Measurements from ENCODE around the gene FHOD3.

FHOD3 gene

DNA sequence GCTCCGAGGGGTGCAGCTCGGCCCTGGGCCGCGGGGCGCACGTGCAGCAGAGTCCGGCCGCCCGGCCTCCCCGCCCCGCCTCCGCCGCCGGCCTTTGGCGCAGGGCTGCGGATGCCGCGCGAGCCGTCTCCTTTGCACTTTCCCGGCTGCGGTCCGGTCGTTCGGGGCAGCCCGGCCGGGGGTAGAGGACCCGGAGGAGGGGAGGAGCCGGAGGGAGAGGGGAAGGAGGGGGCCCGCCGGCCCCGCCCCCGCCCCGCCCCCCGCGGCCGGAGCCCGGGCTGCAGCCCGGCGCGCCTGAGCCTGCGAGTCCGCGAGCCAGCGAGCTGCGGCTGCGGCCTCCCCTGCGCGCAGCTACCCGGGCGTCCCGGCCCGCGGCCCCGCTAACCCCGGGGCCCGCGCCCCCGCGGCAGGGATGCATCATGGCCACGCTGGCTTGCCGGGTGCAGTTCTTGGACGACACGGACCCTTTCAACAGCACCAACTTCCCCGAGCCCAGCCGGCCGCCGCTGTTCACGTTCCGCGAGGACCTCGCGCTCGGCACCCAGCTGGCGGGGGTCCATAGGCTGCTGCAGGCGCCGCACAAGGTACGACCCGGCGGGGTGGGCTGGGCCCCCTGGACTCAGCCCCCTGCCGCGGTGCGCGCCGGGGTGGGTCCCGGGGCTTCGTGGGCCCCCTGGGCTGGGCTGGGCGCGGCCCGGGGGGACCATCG is at the start of gene FHOD3:
FHOD3 (plus strand) TSS at position 297 of the 709 bp plus-strand sequence; CDS start at position 420, 123 bp downstream.
- DNase-seq (ENCODE audit: low read depth in 2 of 2), result no peak

DNA sequence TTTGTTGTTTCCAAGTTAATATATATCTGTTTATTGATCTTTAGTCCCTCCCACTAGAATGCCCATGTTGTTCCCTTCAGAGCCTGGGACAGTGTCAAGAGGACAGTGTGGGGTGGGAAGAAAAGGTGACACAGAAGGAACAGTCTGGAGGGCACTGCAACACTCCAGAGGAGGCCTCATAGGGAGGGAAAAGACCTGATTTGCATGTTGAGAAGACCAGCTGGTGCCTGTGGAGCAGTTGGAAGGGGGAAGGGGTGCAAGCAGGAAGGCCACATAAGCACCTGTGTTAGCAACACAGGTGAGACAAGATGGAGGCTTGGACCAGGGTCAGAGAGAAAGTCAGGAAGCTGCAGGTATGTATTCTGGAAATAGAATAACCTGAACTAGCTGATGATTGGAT is 48.1 kb upstream of the FHOD3 start:
- no peak for DNase-seq (ENCODE audit: low read depth in 2 of 2)

- DNase-seq (ENCODE audit: low read depth in 2 of 2), result no peak
Observed at GRCh38 chr18:36250827-36251226, 46.7 kb upstream of the FHOD3 start.

DNA sequence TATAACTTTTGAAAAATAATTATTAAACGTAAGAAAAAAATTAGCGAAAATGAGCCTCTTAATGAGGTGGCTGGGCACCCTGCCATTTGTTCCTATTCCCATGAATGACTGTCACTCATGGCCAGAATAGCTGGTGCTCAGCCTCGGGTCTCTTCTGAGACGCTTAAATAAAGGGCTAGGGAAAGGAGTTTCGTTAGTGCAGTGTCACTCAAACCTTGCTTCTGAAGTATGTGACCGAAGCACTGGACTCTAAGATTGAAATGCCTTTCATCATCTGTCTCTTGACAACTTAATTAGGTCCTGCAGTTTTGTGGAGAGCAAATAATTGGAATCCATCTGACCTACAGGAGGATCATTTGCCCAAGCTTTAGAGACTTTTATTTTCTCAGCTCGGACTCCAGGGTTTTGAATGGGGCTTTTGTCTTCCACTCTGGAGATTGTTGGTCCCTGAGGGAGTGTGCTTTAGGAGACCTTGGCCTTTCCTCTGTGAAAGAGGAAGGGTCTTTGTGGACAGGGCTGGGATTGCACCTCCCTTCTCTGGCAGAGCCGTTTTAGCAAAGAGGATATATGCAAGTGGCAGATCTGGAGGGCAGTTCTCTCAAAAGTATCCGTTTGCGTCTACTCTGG is 42.3 kb upstream of the FHOD3 start:
- DNase-seq (ENCODE audit: low read depth in 2 of 2), result no peak

GRCh38 chr18:36256094-36256493 is 41.4 kb upstream of the FHOD3 start:
- DNase-seq (ENCODE audit: low read depth in 2 of 2), result no peak

- no peak for DNase-seq (ENCODE audit: low read depth in 2 of 2)
Observed at GRCh38 chr18:36262971-36263370, 34.5 kb upstream of the FHOD3 start.

- DNase-seq (ENCODE audit: low read depth in 2 of 2), result no peak
Observed at GRCh38 chr18:36264283-36264682, 33.2 kb upstream of the FHOD3 start.

GRCh38 chr18:36265015-36265414 is 32.5 kb upstream of the FHOD3 start:
- DNase-seq (ENCODE audit: low read depth in 2 of 2), result no peak

- no peak for DNase-seq (ENCODE audit: low read depth in 2 of 2)
Observed at GRCh38 chr18:36269157-36269556, 28.4 kb upstream of the FHOD3 start.

- no peak for DNase-seq (ENCODE audit: low read depth in 2 of 2)
Observed at GRCh38 chr18:36271153-36271552, 26.4 kb upstream of the FHOD3 start.

- DNase-seq (ENCODE audit: low read depth in 2 of 2), result no peak
Observed at GRCh38 chr18:36273347-36273746, 24.2 kb upstream of the FHOD3 start.

DNA sequence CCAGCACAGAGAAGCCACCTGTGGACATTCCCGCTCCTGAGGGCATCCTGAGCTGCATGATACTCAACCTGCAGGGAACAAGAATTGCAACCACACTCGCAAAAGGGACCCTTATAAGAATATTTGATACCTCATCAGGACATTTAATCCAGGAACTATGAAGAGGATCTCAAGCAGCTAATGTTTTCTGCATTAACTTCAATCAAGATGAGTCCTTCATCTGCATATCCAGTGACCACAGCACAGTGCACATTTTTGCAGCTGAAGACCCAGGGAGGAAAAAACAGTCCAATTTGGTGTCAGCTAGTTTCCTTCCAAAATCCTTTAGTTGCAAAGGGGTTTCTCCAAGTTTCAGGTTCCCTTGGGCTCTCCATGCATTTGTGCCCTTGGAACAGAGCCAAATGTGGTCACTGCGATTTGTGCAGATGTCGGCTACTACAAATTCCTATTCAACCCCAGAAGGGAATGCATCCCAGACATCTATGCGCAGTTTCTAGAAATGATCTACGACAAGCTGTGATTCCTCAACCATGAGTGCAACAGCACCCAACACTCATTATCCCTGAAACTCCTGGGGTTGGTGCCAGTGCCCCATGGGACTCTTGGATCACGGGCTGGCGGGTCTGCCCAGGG is 23.3 kb upstream of the FHOD3 start:
- DNase-seq (ENCODE audit: low read depth in 2 of 2), result no peak

- no peak for DNase-seq (ENCODE audit: low read depth in 2 of 2)
Observed at GRCh38 chr18:36275561-36275960, 22.0 kb upstream of the FHOD3 start.

DNA sequence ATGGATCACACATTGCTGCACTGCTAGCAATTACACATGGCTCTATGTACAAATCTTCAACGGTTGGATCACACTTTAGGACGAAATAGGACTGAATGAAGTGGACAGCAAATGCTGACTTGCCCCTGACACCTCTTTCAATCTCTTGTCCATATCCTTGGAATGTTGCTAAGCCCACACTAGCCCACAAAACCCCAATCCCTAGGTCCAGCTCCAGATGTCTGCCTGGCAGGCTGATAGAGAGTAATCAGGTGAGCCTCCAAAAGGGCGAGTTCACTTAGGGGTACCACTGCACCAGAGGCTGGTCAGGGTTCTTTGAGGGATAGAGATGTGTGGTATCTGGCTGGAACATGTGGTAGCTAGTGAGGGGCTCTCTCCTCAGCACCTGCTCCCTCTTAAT is 18.5 kb upstream of the FHOD3 start:
- no peak for DNase-seq (ENCODE audit: low read depth in 2 of 2)

DNA sequence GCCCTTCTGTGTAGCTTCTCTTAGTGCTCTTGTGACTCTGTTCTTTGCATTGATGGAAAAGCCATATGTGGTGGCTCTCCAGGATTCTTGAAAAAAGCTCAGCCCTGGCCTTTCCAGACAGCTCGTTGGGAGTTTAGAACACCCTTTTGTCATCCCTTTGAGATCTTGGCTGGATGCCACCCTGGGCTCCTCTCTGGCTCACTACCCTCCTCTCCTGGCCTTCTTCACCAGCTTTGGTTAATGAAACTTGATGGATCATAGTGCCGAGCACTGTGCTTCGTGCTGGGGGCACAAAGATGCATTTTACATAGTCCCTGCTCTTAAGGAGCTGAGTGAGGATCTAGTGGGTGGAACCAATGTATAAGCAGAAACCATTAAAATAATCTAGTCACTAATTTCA is 15.6 kb upstream of the FHOD3 start:
- DNase-seq (ENCODE audit: low read depth in 2 of 2), result no peak

- no peak for DNase-seq (ENCODE audit: low read depth in 2 of 2)
Observed at GRCh38 chr18:36283448-36283847, 14.1 kb upstream of the FHOD3 start.

GRCh38 chr18:36284268-36284667 is 13.2 kb upstream of the FHOD3 start:
- DNase-seq (ENCODE audit: low read depth in 2 of 2), result no peak

DNA sequence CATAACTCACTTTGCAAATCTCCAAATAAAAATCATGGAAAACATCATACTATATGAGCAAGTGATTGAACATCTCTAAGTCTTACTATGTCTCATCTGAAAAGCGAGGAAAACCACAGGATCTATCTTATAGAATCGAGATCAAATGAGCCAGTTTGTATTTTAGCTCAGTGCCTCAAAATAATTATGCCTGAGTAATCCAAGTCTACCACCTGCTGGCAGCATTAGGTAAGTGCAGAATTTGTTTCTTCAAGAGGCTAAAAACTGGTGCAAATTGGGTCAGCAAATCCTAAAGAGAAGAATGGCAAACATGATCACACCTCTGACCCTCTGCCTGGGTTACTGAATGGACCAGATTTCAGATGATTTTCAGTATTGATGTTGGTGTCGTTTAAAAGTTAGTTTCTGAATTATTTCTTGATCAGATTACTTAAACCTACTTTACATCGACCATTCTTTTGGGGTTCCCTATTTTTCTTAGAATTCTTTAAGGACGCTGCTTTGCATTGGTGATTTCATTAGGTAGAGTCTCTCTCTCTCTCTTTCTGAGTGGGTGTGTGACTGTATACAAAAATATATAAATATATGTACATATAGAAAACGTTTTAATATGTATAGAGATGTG is 12.7 kb upstream of the FHOD3 start:
- DNase-seq (ENCODE audit: low read depth in 2 of 2), result no peak

DNA sequence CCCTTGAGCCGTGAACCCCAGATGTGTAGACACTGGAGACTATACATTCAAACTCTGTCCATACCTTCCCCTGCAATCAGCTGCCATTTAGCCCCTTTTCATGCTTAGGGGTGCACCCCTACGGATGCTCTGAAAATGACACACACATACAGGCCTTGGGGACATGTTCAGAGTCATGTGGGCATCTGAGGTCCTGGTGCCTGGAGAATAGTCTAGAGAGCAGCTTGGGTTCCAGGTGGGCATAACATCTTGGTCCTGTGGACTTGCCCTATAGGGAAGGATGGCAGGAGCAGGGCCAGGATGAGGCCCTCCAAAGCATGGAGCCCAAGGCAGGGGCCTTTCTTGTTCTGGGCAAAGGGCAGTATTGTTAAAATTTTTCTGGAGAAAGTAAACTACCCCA is 9.9 kb upstream of the FHOD3 start:
- DNase-seq (ENCODE audit: low read depth in 2 of 2), result no peak

- DNase-seq (ENCODE audit: low read depth in 2 of 2), result no peak
Observed at GRCh38 chr18:36288689-36289088, 8.8 kb upstream of the FHOD3 start.

- no peak for DNase-seq (ENCODE audit: low read depth in 2 of 2)
Observed at GRCh38 chr18:36294031-36294430, 3.5 kb upstream of the FHOD3 start.

GRCh38 chr18:36295214-36295613 is 2.3 kb upstream of the FHOD3 start:
- DNase-seq (ENCODE audit: low read depth in 2 of 2), result no peak

- no peak for DNase-seq (ENCODE audit: low read depth in 2 of 2)
Observed at GRCh38 chr18:36295880-36296301, 1.6 kb upstream of the FHOD3 start.
